Neural crest cell (in vitro differentiated cells): ENCODE measurements around the gene ZYG11B. TPM values are rescaled to one million over a fixed set of nuclear protein-coding genes. Genes with fewer than 3 reads are reported as not detected.
A peak's percentile ranks its signal among the peaks of the same experiment; 100 is the strongest.

Experiments
- DNase-seq: peaks from one replicate; pipeline ENCODE4 v3.0.0; 2021; ENCODE audit warnings: low read depth, mixed read lengths, low spot score
- H3K27ac Mint-ChIP-seq: one replicate; pipeline ENCODE4 v1.8.0; 2021; ENCODE audit warnings: mild to moderate bottlenecking, mixed read lengths; ENCODE audit not compliant: unreplicated experiment
- H3K27me3 Mint-ChIP-seq: 2 replicates; pipeline ENCODE4 v1.8.0; 2021; ENCODE audit warnings: low read depth, mild to moderate bottlenecking, mixed read lengths
- H3K36me3 Mint-ChIP-seq: 2 replicates; pipeline ENCODE4 v1.8.0; 2021; ENCODE audit warnings: low read depth, mild to moderate bottlenecking, mixed read lengths
- H3K4me1 Mint-ChIP-seq: 2 replicates; pipeline ENCODE4 v1.8.0; 2021; ENCODE audit warnings: mixed read lengths
- H3K4me3 Mint-ChIP-seq: one replicate; pipeline ENCODE4 v1.8.0; 2021; ENCODE audit warnings: mild to moderate bottlenecking, mixed read lengths
- H3K9me3 Mint-ChIP-seq: 2 replicates; pipeline ENCODE4 v1.8.0; 2021; ENCODE audit warnings: mixed read lengths
- total RNA-seq: library from RNA; stranded (reverse); gene quantifications from 2 replicates; pipeline ENCODE4 v1.2.1, GENCODE V29; 2021
- TF ChIP-seq, protein P1 (sequence below): fragments of 200-600 bp; sonication (generic); conservative IDR thresholded peaks from 2 replicates; pipeline ENCODE4 v1.5.0; 2021; ENCODE audit warnings: antibody characterized with exemption, mild to moderate bottlenecking

The ZYG11B gene
- total RNA-seq, 1 donor from 2014 or later = 39.3 TPM

DNA sequence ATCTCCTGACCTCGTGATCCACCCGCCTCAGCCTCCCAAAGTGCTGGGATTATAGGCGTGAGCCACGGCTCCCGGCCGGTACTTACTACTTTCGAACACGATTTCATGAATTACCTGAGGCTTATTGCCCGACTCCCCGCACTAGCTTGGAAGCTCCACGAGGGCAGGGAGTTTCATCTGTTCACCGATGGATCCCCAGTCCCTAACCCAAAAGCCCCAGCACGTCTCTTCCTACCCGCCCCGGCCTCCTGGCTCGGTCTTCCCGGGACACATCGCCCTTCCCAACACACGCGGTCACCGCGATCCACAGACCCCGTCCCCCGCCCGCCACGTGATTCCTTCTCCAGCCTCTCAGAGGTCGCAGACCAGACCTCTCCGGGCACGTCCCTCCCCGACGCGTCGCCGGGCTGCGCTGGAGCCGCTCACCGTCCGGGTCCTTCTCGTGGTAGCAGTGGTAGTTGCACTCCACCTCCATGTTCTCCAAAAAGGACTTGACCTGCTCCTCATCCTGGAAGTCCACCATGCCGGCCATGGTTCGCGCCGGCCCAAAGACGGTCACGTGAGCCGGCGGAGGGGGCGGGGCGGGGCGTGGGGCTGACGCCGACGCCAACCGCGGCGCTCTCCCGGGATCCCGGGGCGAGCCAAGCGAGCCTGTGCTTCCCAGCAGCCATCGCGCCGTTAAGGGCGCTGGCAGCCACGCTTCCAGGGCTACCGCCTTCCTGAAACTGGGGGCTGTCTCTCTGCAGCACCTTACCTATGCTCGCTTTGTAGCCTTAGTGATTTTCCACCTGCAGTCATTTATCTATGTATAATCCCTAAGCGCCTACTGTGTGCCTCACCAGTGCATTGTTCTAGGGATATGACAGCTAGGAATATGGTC is 28.2 kb upstream of the ZYG11B start, which contains the start of gene COA7:
TSS of gene COA7 (minus strand) at position 553 of the 880 bp plus-strand sequence. CDS start at position 532, 21 bp downstream.
- H3K27me3 Mint-ChIP-seq = peaks cover 25% of the 10 kb centered on the region
- H3K9me3 Mint-ChIP-seq = no peaks in the 10 kb centered on the region
- H3K27ac Mint-ChIP-seq = peak within 1 kb of the TSS; percentile 98

GRCh38 chr1:52702886-52703787 is 23.1 kb upstream of the ZYG11B start:
- peak overlapping the region; percentile 94 for H3K4me3 Mint-ChIP-seq
- peak overlapping the region; percentile 97 for H3K27ac Mint-ChIP-seq
- peaks cover 37% of the 10 kb centered on the region for H3K27me3 Mint-ChIP-seq
- H3K36me3 Mint-ChIP-seq = no peaks in the 10 kb centered on the region
- H3K4me1 Mint-ChIP-seq = peaks cover 18% of the 10 kb centered on the region
- TF ChIP-seq, protein P1, sequence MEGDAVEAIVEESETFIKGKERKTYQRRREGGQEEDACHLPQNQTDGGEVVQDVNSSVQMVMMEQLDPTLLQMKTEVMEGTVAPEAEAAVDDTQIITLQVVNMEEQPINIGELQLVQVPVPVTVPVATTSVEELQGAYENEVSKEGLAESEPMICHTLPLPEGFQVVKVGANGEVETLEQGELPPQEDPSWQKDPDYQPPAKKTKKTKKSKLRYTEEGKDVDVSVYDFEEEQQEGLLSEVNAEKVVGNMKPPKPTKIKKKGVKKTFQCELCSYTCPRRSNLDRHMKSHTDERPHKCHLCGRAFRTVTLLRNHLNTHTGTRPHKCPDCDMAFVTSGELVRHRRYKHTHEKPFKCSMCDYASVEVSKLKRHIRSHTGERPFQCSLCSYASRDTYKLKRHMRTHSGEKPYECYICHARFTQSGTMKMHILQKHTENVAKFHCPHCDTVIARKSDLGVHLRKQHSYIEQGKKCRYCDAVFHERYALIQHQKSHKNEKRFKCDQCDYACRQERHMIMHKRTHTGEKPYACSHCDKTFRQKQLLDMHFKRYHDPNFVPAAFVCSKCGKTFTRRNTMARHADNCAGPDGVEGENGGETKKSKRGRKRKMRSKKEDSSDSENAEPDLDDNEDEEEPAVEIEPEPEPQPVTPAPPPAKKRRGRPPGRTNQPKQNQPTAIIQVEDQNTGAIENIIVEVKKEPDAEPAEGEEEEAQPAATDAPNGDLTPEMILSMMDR = no peak
- peak; percentile 72 for DNase-seq
- no peaks in the 10 kb centered on the region for H3K9me3 Mint-ChIP-seq

More for the DNA sequence above, 28.2 kb upstream of the ZYG11B start, which contains the start of gene COA7:
- TF ChIP-seq, protein P1 = no peak
- Mint-ChIP-seq H3K4me3 (peak within 1 kb of the TSS; percentile 91), H3K4me1 (peaks cover 36% of the 10 kb centered on the region), H3K36me3 (peaks cover 4% of the 10 kb centered on the region)
- peak; percentile 69 for DNase-seq

DNA sequence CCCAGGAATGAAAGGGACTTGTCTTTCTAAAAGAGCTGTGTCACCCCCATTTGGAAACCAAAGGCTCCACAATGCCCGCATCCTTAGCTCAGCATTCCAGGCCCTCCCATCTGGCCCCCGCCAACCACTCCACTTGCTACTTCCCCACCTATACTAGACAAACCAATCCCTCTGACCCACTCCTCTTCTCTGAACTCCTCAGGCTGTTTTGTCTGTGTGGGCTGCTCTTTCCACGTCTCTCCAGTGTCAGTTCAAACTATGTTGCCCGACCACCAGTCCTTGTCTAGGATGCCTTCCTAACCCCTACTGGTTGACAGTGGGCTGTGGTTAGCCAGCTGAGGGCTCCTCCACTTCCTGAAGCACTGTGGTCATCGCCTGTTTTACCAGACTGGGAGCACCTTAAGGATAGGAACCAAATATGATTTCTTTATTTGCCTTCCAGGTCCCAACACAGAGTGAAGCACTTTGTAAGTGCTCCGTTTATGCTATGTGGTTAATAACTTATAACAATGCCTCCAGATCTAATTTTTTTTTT is 20.1 kb upstream of the ZYG11B start:
- Mint-ChIP-seq H3K27me3 (peaks cover 25% of the 10 kb centered on the region), H3K9me3 (no peaks in the 10 kb centered on the region), H3K36me3 (no peaks in the 10 kb centered on the region), H3K27ac (no peak overlapping the region), H3K4me1 (peaks cover 10% of the 10 kb centered on the region), H3K4me3 (no peak overlapping the region)
- no peak for DNase-seq
- TF ChIP-seq, protein P1 = no peak

DNA sequence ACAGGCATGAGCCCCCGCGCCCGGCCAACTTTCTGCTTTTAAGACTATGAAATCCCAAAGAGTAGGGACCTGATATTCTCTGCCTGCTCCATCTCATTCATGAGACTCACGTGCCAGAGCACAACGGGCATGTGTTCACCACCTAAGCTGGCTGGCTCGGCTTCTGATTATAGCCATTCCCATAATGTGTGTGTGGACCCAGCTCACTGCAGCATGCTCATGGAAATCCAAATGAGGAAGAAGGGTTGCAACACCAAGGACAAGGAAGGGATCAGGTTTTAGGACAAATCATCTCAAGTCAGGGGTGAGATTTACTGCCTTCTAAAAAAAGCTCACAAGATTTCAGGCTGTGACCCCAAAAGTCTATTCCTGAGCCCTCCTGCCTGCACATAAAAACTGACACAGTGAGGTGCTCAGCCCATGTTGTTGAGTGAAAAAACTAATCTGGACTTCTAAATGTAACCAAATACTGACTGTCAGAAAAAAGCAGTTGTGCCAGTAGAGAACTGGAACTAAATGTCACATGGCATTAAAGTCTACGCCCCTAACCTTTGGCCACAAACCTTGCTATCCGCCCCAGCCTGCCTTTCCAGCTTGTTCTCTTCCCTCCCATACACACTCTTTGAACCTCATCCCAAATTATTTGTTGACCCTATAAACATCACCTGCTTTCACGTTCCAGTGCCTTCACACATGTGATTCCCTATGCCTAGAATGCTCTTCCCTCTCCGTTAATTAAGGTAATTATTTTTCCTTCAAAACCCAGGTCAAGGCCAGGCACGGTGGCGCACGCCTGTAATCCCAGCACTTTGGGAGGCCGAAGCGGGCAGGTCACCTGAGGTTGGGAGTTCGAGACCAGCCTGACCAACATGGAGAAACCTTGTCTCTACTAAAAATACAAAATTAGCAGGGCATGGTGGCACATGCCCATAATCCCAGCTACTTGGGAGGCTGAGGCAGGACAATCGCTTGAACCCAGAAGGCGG is 19.0 kb upstream of the ZYG11B start:
- DNase-seq = no peak
- H3K9me3 Mint-ChIP-seq = no peaks in the 10 kb centered on the region
- peaks cover 21% of the 10 kb centered on the region for H3K27me3 Mint-ChIP-seq
- no peak overlapping the region for H3K4me3 Mint-ChIP-seq
- no peaks in the 10 kb centered on the region for H3K36me3 Mint-ChIP-seq
- peaks cover 10% of the 10 kb centered on the region for H3K4me1 Mint-ChIP-seq
- no peak overlapping the region for H3K27ac Mint-ChIP-seq
- TF ChIP-seq, protein P1 = no peak
